Limb (tissue), 2 donors: ENCODE data around the gene SLC4A2.
A peak's percentile ranks its signal among the peaks of the same experiment; 100 is the strongest.

ENCODE experiments used
- DNase-seq, 2 donors: peaks; one replicate each; pipeline ENCODE4 v3.0.0-alpha.2; 2016; ENCODE audit errors: extremely low spot score in 2 of 2

SLC4A2 gene

DNA sequence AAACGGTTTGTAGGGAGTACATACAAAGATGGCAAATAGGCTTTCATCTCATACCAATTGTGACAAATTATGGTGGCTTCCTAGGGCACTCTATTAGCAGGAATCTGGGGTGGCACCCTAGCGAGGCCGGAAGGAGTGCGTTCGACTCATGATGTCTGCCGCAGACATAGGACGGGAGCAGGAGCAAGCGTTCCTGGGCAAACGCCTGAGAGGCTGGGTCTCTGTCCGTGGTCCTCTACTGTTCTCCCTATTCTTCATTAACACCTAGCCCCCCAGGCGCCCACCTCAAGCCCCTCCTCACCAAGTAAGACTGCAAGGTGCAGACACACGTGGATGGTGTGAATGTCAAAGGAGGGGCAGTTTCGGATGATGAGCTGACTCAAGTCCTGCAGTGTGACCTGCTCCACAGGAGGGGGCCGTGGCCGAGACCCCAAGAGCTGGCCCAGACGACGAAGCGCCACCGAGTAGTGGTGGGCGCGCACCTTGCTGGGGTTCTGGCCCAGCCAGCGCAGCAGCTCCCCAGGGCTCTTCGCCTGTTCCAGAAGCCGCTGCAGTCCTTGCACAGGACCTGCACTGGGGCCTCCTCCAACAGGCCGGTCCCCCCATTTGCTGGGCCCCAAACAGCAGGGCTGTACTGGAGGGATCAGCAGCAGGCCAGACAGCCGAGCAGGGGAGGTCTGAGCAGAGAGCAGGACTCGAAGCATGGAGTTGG, 20.0 kb downstream of the SLC4A2 start:
- DNase-seq, result peak in 1 of 2 donors; percentile 29

DNA sequence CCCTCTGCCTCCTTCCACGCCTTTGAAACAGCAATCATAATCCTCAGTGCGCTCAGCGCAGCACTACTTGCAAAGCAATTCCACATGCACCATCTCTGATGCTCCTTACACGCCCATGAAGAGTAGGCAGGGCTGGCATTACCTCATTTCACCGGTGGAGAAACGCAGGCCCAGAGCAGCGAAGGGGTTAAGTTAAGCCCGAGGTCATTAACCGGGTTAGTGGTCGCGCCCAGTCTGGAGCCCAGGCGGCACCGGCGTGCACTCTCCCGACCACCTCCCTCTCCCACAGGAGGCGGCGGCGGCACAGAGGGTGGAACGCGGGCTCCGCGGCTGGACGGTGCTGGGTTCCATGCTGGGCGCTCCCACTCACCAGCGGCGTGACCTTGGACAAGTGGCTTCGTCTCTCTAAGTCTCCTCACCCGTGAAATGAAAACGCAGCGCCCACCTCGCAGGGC, 20.7 kb downstream of the SLC4A2 start:
- peak in 1 of 2 donors; percentile 61 for DNase-seq

DNA sequence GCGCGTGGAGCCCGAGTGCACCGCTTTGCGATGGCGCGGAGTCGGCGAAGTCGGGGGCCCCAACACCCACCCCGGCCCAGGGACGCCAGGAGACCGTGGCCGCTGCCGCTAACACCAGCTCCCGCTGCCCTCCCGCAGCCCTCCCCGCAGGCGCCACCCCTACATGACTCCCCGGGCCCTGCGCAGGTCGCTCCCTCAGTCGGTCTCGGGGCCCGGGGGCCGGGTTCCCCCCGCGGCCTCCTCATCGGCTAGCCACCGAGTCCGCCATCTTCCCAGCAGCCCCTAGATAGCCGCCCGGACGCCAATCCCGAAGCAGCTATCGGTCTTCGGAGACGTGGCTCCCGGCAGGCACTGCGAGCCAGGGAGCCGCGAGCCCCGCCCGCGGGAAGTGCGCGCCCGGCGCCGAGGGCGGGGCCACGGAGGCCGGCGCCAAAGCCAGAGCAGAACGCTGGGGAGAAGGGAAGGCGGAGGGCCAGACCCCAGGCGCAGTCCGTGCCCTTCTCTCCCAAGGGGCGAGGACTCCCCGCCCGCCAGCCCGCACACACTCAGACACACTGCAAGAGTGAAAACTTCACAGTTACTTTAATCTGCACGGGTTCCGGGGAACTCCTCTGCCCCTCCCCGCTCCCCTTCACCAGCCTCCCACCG, 21.3 kb downstream of the SLC4A2 start, which contains the start of gene FASTK:
TSS of gene FASTK (minus strand) at position 288 of the 648 bp plus-strand sequence. CDS start at position 245, 43 bp downstream.
- DNase-seq, result peak; percentile 90 to 94

DNA sequence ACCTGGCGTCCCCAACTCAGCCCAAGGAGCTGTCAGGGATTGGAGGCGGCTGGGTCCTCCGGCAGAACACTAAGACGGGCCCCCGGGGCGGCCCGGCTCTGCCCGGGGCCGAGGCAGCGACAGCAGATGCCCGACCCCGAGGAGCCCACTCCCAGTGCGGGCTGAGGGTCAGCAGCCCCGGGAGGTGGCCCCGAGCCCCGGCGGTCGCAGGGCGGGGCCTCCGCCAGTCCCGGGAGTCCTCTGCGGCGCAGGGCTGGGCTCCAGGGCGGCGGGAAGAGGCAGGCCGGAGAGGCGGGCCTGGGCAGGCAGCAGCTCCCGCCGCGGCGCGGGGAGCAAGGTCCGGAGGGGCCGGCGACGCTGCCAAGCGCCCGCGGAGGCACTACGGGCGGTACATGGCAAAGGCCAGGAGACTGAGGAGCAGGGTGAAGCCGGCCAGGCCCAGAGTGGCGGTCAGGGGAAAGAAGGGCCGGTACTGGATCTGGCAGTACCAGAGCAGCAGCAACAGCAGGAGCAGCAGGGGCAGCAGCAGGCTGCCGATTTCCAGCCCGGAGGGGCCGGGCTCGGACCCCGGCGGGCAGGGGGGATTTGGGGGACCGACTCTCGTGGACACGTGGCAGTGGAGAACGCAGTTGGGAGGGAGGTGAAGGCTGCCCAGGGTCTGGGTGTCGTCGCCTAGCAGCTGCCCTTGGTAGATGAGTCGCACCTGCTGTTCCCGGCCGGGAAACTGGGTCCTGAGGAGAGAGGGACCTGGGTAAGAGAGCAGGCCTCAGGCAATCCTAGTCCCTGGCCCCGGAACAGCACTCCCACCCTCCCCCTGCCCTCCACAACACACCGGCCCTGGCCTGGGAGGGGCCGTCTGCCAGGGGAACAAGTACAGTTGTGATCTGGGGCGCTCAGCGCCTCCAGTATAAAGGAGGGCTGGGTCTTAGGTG, 22.0 kb downstream of the SLC4A2 start:
- DNase-seq, result peak in 1 of 2 donors; percentile 61

DNA sequence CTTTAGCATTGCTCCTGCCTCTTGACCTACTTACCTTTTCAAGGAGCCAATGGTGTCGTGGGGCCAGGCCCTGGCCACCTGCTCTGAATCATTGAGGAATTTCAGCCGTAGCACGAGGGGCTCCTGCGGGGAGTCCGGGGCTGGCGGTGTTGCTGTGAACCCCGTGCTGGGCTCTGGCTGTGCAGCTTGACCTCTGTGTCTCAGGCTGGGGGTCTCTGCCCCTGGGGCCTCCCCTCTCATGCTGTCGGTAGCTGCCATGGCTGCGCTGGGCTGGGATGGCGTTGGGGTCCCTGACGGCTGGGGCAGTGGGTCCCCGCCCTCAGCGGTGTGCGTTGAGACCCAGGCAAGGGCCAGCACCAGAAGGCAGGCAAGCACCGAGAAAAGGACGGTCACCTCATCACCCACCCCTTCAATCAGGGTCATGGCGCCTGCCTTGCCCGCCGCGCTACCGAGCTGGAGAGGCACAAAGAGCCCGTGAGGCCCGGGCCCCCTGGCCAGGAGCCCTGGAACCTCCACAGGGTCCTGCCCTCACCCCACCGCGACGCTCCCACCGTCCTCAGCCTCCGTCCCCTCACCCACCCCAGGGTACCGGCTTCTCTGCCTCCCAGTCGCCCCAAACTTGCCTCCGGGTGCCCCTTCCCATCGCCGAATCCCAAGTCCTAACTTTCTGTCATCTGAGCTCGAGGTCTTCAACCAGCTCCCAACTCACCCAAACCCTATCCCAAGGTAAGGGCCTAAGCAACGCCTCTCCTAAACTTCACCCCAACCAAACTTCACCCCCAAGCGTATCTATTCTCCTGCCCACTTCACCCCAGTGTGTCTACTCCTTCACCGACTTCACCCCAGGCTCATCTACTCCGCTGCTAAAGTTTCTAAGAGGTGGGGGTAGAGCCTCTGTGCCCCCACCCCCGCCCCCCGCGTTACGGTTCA, 23.0 kb downstream of the SLC4A2 start:
- no peak for DNase-seq

DNA sequence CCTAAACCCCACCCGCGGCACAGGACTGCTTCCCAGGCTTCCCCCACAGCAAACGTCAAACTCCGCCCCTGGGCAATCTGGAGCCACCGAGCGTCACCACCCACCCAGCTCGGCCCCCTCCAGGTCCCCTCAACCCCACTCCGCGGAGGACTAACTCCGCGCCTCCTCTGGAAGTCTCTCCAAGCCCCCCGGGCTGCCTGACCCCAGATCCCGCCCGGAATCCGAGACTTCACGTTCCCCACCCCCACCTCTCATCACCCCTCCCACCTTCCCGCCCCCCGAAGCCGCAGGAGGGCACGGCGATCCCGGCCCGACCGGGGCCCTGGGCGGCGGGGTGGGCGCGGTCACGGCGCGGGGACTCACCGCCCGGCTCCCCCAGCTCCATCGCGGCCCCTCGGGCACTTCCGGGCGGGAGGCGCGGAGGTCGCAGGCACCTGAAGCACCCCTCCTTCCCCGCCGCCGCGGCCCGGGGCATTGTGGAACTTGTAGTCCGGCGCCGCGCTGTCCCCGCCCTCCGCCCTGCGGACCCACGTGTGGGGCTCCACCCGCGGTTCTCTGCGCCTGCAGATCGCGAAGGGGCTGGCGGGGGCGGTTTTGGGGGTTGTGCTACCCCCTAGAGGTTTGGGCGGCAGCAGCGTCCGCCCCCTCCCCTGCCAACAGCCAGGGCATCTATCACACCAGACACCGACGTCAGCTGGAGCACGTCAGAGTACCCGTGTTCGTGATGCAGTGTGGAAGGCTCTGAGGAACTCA, 23.9 kb downstream of the SLC4A2 start, which contains the start of gene TMUB1:
TSS of gene TMUB1 (minus strand) at position 423 of the 753 bp plus-strand sequence. CDS start 930 bp downstream, outside the sequence.
- peak in 1 of 2 donors; percentile 88 for DNase-seq

DNA sequence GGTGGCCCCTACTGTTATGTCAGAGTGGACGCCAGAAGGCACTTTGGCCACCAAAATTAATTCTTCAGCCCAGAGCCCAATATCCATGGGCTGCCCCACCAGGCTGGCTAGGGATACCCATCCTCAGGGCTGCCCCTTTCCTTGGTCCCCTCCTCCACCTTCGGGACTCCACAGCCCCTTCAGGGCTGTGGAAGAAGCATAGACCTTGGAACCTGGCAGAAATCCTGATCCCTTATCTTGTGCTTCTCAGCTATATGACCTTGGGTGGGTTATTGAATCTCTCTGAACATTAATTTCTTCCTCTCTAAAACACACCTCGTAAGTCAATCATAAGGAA, 24.4 kb downstream of the SLC4A2 start:
- DNase-seq, result no peak

DNA sequence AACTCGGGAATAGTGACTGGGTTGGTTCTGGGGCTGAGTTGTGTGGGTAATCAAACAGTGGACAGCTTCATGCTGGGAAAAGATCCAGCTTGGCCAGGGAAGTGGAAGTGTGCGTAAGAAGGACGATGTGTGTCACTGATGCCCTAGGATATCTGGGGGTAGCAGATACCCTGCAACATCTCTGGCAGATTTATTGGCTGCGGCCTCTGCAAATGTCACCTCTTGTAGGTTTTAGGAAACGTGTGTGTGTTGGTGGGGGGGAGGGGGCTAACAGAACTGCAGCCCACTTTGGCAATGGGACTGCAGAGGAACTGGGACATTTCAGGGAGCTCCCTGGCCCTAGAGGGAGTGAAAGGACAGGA, 25.9 kb downstream of the SLC4A2 start:
- no peak for DNase-seq

DNA sequence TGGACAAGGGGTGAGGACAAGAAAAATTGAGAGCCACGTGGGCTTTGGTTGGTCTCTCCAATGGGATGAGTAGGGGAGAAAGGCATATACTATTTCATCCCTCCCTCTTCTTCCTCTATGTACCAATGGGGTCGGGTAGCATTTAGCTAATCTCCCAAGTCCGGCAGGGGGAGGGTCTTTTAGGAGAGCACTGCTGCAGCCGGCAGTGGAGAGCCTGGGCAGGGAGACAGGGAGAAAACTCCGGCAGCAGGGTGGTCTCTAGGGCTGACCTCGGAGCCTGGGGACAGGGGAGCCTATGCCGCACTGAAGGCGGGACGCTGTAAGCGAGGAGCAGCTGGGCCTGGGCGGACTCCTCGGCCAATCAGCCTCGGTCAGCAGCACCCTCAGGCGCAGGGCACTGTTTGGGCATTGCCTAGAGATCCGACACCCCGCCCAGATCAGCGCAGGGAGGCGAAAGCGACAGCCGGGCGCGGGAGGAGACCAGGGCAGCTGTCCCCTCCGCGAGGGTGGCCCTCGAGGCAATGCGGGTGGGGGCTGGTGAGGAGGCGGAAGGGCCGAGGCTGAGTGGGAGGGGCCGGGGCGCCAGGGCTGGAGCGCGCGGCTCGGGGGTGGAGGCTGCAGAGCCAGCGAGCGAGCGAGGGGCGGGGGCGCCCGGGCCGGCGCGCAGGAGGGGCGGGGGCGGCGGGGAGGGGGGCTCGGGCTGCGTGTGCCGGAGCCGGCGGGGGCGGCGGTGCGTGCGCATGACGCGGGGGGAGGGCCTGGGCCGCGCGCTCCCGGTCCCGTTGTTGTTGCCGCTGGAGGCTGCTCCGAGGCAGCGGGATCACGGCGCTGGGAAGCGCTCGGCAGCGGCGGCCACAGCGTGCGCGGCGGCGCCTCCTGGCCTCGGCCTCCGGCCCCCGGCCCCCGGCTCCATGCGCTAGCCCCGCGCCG, 26.6 kb downstream of the SLC4A2 start, which contains the start of gene AGAP3:
TSS of gene AGAP3 (plus strand) at position 785 of the 930 bp plus-strand sequence. CDS start 267 bp downstream, outside the sequence.
- peak; percentile 78 to 92 for DNase-seq

DNA sequence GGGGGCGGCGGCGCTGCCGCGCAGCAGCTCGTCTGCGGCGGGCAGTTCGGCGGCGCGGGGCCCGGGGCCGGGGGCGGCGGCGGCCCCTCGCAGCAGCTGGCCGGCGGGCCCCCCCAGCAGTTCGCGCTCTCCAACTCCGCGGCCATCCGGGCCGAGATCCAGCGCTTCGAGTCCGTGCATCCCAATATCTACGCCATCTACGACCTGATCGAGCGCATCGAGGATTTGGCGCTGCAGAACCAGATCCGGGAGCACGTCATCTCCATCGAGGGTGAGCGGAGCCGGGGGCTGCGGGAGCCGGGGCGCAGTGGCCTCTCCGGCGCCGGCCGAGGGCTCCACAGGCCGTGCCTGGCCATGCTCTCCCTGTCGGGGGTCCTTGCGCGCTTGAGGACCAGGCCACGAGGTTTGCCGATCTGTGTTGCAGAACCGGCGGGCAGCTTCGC, 27.4 kb downstream of the SLC4A2 start:
- DNase-seq, result peak in 1 of 2 donors; percentile 69

DNA sequence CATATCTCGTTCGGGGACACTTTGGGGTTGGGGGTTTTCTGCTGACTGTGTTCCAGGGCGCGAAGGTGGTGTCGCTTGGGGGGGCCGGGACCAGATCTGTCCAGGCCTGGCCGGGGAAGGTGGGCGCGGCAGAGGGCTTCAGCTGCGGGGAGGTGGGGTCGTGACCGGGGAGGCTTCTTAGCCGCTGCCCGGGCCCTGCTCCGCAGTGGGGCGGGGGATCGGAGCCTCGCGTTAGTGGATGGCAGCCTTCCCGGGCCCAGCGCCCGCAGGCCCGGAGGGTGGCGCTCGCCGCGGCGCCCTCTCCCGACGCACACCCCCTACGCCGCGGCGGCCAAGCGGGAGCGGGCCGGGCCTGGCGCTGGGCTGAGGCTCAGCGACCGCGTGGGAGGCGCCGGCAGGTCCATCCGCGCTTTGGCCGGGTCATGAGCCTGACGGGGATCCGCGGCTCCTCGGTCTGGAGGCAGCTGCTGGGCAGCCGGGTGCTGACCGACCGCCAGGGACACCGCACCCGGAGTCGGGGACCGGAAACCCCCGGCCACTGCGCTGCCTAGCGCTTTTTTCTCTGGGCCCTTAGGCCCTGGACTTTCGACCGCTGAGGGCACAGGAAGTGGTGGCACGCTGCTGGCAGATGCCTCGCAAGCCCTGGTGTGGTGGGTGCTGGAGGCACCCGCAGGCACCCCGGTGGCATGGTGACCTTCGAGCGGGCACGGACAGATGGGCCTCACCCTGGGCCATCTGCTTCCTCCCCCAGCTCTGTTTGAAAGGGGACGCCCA, 28.0 kb downstream of the SLC4A2 start:
- DNase-seq, result peak in 1 of 2 donors; percentile 57

DNA sequence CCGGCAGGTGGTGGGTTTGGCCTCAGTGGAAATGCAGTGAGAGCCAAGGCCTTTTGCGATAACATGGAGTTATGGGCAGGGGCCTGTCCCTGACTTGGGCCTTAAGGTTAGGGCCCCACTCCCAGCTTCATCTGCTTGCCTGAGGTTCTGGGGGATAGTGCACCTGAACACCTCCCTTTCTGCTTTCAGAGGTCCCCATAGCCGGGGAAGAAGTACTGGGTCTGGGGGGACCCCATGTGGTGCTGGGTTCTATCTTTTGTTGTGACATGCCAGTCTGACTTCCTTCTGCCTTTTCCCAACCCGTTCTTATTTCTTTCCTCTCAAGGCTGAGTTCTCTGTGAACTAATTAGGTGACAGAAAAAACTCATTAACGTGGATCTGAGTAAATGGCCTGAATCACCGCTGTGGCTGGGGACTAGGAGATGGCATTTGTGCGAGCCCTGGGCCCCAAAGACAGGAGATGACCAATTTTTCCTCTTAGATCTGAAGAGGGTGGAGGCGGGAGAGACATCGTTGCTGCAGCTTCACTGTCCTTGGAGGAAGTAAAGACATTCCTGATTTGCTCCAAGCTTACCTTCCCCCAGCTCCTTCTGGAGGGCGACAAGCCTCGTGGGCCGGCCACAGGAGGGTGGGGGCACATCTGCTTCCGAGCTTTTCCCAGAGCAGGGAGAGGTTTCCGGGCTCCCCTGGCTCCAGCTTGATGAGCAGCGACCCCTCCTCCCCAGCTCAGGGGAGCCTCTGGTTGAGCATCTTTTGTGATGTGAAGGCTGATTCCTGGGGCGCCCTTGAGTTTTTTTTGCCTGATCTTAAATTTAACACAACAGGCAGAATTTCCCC, 28.8 kb downstream of the SLC4A2 start:
- DNase-seq, result no peak

DNA sequence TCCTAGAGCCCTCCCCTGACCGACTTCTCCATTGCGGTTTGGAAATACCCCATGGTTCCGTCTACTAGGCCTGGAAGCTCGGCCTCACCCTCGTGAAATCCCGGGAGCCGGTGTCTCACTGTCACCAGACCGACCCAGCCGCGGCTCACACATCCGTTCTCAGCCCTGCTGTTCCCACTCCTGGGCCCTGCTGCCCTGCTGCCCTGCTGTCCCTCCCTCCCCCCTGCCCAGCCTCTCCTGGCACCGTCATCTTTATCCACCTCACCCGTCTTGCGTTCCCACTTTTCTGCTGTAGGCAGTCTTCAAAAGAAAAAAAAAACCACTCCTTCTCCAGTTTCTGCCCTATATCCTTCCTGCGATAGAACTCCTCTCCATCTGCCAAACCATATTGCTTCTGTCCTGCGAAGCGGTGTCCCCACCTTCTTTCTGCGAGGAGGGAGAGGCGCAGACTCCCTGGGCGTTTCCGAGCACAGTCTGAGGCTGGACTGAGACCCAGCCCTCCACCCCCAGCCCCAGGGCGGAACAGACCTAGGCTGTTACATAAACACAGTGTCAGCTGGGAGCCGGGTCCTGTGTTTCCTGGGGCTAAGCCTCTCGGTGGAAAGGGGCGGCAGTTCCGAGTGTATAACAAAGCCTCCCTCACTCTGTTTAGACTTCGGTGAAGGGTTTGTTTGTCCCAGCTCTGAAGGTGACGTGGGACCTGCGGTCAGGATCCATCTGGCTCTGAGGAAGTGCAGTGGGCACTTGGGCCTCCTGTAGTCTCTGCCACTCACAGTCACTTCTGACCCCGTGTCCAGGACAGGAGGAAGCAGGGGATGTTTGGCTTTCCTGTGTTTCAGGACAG, 29.7 kb downstream of the SLC4A2 start:
- peak in 1 of 2 donors; percentile 63 for DNase-seq

DNA sequence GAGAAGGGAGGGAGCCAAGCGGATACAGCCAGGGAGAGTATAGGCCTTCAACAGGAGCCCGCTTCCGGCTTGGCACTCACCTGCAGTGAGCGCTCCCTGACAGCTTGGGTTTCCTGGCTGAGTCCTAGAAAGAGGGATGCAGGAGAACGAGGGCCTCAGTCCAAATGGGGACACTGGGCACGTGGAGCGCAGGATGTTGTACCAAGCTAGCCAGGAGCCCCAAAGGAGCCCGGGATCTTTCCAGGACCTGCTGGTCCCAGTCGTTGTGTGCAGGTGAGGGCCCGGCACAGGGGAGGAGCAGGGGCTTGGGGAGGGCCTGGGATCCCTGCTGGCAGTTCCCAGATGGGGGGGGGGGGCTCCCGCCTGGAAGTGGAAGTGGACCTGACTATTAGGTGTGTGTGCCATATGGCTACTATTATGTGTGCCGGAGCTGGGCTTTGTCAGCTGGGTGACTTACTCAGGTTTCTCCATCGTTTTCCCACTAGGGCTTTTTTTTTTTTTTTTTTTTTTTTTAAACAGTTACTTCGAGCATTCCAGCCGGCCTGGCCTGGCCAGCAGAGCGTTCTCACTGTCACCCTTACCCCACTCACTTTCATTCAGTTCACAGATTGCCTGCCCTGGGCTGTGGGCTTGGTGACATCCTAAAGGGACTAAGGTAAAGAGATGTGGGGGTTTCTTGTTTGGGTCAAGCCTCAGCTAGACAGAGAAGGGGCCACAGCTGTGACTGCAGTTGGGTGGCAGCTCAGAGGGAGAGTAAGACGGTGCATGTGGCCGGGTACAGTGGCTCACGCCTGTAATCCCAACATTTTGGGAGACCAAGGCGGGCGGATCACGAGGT, 30.7 kb downstream of the SLC4A2 start:
- no peak for DNase-seq

DNA sequence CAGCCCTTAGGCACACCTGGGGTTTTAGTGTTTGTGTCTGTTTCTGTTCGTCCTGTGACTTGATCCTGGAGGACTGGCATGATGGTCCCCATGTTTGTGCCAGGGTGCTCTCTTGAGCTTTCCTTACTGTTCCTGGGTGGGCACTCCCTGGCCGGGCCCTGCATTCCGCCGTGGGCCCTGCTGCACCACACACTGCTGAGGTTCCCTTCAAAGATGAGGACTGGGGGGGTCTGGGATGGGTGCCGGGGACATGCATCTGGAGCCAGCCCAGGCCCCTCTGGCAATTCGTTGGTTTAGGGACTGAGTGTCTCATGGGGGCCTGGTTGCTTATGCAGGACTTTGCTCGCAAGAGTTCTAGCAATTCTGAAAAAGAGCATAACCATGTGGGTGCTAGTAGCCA, 31.6 kb downstream of the SLC4A2 start:
- no peak for DNase-seq
